ENCODE measurements around the gene ACTG1.

The ACTG1 gene

GRCh38 chr17:81529437-81529803 is 16.8 kb upstream of the ACTG1 start:
- no peak overlapping the region for H3K4me3 ChIP-seq (ENCODE audit: low read length)
- TF ChIP-seq CTCF (conservative IDR thresholded peaks at IDR 0.05; ENCODE audit: low read length): no peak
- DNase-seq (ENCODE audit: low read depth): no peak

GRCh38 chr17:81528651-81529436 is 16.2 kb upstream of the ACTG1 start:
- no peak for DNase-seq (ENCODE audit: low read depth)
- H3K4me3 ChIP-seq (ENCODE audit: low read length): no peak overlapping the region
- no peak for TF ChIP-seq CTCF (conservative IDR thresholded peaks at IDR 0.05; ENCODE audit: low read length)

GRCh38 chr17:81528384-81528650 is 15.7 kb upstream of the ACTG1 start:
- H3K4me3 ChIP-seq (ENCODE audit: low read length): no peak overlapping the region
- DNase-seq (ENCODE audit: low read depth): no peak
- no peak for TF ChIP-seq CTCF (conservative IDR thresholded peaks at IDR 0.05; ENCODE audit: low read length)

- peak; percentile 21 for TF ChIP-seq CTCF (conservative IDR thresholded peaks at IDR 0.05; ENCODE audit: low read length)
- H3K4me3 ChIP-seq (ENCODE audit: low read length): no peak within 1 kb of the TSS
- no peak for DNase-seq (ENCODE audit: low read depth)
These were observed 15.2 kb upstream of the ACTG1 start, which contains the start of gene FSCN2 for GRCh38 chr17:81527591-81528383. FSCN2 (plus strand) TSS chr17:81528377; CDS start chr17:81528532, 155 bp downstream.

GRCh38 chr17:81526662-81527571 is 14.3 kb upstream of the ACTG1 start:
- DNase-seq (ENCODE audit: low read depth): no peak
- no peak overlapping the region for H3K4me3 ChIP-seq (ENCODE audit: low read length)
- TF ChIP-seq CTCF (conservative IDR thresholded peaks at IDR 0.05; ENCODE audit: low read length): no peak

GRCh38 chr17:81524865-81525159 is 12.2 kb upstream of the ACTG1 start:
- DNase-seq (ENCODE audit: low read depth): no peak
- no peak overlapping the region for H3K4me3 ChIP-seq (ENCODE audit: low read length)
- TF ChIP-seq CTCF (conservative IDR thresholded peaks at IDR 0.05; ENCODE audit: low read length): no peak

All from AG10803 (cell line).